PFSK-1 (cell line): Measurements from ENCODE around the gene ST6GALNAC1.

ENCODE experiments used
- POLR2AphosphoS5 ChIP-seq: IDR thresholded peaks from 2 replicates; pipeline ENCODE4 v1.6.1; 2012; ENCODE audit warnings: low read depth, mild to moderate bottlenecking, control low read depth, low read length, moderate library complexity
- REST ChIP-seq, 2 experiments: IDR thresholded peaks; 2 replicates each; pipeline versions ENCODE4 v1.6.1 to v1.8.0; 2011 to 2012; ENCODE audit warnings: low read depth in 2 of 2, low read length in 2 of 2, control low read depth in 1 of 2, inconsistent platforms in 1 of 2, mild to moderate bottlenecking in 1 of 2, moderate library complexity in 1 of 2; ENCODE audit not compliant: insufficient read depth in 1 of 2
- SIN3A ChIP-seq: IDR thresholded peaks from 2 replicates; pipeline ENCODE4 v1.6.1; 2012; ENCODE audit warnings: mild to moderate bottlenecking, low read length, moderate library complexity, borderline replicate concordance; ENCODE audit not compliant: insufficient read depth
- TAF1 ChIP-seq: IDR thresholded peaks from 2 replicates; pipeline ENCODE4 v1.6.1; 2012; ENCODE audit warnings: low read length, control low read depth, borderline replicate concordance; ENCODE audit not compliant: insufficient read depth

- no peak for TF ChIP-seq REST (IDR thresholded peaks at IDR 0.05; ENCODE audit: insufficient read depth in 1 of 2, low read depth in 2 of 2, low read length in 2 of 2)
- TF ChIP-seq SIN3A: no peak
- no peak for TF ChIP-seq POLR2AphosphoS5
- TF ChIP-seq TAF1: no peak
These were observed 41.8 kb upstream of the ST6GALNAC1 start for GRCh38 chr17:76685366-76685765.
